Measurements from ENCODE around the gene SCFD1.

DNA sequence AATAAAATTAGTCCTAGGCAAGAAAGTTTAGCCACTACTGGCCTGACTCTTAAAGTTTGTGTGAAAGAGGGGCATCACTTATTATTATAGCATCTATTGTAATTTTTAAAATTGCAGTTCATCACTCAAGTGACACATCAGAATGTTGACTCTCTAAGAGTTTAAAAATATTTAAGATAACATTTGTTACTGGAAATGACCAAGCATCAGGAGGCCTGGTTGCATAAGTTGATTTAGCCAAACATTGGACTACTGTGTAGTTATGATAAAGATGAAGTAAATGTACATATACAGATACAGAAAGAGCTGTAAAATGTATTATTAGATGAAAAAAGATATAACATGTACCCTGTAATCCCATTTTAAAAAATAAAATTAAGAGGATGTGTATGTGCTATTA is 47.5 kb downstream of the SCFD1 start:
- TF ChIP-seq, protein P1, sequence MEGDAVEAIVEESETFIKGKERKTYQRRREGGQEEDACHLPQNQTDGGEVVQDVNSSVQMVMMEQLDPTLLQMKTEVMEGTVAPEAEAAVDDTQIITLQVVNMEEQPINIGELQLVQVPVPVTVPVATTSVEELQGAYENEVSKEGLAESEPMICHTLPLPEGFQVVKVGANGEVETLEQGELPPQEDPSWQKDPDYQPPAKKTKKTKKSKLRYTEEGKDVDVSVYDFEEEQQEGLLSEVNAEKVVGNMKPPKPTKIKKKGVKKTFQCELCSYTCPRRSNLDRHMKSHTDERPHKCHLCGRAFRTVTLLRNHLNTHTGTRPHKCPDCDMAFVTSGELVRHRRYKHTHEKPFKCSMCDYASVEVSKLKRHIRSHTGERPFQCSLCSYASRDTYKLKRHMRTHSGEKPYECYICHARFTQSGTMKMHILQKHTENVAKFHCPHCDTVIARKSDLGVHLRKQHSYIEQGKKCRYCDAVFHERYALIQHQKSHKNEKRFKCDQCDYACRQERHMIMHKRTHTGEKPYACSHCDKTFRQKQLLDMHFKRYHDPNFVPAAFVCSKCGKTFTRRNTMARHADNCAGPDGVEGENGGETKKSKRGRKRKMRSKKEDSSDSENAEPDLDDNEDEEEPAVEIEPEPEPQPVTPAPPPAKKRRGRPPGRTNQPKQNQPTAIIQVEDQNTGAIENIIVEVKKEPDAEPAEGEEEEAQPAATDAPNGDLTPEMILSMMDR (IDR thresholded peaks at IDR 0.05) = no peak
- TF ChIP-seq ZFX (IDR thresholded peaks at IDR 0.05; ENCODE audit: borderline replicate concordance) = no peak

Data from 22Rv1 (cell line).